GM12872 (cell line): ENCODE measurements around the gene MEGF8.

ENCODE experiments used
- TF ChIP-seq, protein P1 (sequence below): IDR thresholded peaks from 3 replicates; pipeline ENCODE4 v1.5.1; 2011; ENCODE audit warnings: low read depth, mild to moderate bottlenecking, low read length, moderate library complexity; ENCODE audit not compliant: insufficient read depth

The MEGF8 gene

DNA sequence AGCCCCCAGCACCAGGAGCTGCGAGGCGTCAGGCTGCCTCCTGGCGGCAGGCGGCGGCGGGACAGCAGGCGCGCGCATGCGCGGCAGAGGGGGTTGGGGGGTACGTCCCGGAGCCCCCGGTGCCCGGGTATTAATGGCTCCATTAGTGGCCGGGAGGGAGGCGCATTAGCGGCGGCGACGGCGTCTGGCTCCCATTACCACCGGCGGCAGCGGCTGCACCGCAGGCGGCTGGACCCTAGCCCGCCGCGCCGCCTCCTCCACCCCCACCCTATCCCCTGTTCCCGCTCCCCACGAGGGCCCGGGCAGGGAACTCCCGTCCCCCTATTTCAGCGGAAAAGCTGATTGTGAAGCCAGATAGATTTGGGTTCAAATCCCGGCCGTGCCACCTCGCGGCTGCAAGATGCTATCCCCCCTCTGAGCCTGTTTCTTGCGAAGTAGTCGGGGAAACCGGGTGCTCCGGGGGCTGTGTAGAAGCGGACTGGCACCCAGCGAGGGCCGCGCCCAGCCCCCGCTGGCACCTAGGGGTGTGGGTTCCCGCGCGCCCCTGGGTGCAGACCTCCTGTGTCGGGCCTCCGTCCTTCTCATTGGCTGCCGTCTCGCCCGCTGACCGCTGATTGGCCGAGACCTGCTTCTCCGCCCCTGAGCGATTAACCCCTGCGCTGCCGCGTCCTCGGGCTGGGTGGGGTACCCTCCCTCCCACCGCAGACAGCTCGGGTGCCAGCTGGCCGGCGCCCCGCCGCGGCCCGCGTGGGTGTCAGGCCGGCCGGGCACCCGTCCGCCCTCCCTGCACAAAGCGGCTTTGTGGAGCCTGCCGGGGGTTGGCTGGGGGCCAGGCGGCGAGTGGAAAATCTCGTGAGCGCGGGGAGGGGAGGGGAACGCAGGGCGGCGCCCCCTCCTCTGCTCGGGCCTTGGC is 45.3 kb upstream of the MEGF8 start:
- TF ChIP-seq, protein P1, sequence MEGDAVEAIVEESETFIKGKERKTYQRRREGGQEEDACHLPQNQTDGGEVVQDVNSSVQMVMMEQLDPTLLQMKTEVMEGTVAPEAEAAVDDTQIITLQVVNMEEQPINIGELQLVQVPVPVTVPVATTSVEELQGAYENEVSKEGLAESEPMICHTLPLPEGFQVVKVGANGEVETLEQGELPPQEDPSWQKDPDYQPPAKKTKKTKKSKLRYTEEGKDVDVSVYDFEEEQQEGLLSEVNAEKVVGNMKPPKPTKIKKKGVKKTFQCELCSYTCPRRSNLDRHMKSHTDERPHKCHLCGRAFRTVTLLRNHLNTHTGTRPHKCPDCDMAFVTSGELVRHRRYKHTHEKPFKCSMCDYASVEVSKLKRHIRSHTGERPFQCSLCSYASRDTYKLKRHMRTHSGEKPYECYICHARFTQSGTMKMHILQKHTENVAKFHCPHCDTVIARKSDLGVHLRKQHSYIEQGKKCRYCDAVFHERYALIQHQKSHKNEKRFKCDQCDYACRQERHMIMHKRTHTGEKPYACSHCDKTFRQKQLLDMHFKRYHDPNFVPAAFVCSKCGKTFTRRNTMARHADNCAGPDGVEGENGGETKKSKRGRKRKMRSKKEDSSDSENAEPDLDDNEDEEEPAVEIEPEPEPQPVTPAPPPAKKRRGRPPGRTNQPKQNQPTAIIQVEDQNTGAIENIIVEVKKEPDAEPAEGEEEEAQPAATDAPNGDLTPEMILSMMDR: peak; percentile 96

DNA sequence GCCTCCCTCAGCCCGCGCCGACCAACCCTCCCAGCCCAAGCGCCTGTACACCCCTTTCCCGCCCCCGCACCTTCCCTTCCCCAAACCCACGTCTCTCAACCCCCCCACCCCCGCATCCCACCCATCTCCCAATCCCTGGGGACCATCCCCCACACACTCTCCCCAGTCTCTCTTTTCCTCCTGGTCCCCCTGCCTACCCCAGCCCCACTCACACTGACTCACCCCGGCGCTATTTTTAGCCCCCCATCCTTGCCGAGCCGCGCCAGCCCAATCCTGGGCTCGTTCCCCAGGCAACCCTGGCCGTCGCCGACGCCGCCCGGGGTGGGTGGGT is 44.7 kb upstream of the MEGF8 start:
- TF ChIP-seq, protein P1: no peak

DNA sequence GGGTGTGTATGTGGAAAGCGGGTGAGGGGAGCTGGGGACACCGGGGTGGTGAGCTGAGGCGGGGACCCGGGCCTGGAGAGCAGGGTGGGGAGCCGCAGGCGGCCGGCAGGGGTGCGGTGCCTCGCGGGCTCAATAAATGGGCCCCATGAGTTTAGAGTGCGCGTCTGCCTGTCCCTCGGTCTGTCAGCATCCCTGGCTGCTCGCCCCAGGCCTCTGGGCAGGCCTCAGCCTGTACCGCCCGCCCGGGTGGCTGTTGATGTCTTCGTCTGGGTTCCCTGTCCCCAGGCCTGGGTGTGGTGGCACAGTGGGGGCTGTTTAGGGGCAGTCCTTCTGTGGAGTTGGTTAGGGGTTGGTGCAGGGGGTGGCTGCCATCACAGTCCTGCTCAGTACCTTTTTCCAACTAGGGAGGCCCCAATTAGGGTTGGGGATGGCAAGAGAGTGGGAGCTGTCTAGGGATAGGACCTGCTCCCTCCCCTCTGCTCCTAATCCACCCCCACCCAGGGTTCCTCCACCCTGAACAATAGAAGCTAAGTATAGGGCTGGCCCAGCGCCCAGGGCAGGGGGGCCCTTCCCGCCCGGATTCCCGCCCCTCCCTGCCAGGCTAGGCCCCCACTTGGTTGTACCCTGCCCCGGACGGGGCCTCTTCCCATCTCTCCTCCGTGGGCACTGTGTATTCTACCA is 44.1 kb upstream of the MEGF8 start:
- TF ChIP-seq, protein P1: no peak

DNA sequence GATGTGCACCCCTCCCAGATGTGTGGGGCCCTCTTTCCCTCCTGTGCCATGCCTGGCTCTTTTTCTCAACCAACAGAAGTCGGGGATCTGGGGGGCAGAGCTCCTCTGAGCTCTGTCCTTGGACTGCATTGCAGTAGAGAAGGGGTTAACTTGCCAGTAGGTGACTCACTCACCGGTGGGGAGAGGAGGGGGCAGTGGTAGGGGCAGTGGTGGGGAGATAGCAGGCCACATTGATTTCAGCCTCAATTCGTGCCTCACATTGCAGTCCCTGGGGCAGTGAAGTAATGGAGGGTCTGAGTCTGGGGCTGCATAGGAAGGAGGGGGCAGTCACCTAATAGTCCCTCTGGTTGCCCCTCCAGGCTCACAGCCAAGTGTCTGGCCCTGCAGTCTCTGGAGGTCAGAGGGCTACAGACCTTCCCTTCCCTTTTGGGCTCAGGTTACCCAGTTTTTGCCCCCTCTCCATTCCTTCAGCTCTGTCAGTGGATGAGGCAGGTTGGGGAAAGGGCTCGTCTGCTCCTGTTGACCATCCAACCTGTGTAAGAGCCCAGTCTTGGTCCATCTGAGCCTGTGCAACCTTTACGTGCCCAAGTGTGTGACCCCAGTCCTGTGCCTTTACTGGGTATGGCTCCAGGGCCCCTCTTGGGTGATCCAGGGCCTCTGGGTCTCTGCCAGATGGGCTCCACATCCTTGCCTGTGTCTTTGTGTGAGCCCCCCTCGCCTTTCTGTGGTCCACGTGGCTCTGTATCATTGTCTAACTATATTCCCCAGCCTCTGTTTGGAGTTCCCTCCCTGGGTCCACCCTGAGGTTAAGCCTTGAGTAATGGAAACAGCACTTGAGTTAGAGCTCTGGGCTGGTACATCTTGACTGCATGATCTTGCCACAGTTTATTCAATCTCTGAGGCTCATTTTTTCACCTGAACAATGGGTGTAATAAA is 43.3 kb upstream of the MEGF8 start:
- TF ChIP-seq, protein P1: no peak

DNA sequence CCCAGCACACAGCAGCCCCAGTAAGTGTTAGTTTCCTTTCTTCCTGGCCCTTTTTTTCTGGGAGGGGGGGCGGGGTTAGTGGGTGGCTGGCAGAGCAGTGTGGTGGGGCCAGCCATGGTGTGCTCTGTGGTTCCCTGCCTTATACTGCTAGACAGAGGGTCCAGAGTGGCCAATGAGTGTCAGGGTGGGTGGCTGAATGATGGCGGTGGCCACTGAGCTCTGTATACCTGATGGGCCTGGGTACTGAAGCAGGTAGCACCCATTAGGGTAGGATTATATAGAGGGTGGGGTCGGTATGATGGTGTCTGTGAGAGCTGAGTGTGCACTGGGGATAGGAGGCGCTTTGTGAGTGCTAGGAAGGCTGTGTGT is 42.6 kb upstream of the MEGF8 start:
- TF ChIP-seq, protein P1: no peak

DNA sequence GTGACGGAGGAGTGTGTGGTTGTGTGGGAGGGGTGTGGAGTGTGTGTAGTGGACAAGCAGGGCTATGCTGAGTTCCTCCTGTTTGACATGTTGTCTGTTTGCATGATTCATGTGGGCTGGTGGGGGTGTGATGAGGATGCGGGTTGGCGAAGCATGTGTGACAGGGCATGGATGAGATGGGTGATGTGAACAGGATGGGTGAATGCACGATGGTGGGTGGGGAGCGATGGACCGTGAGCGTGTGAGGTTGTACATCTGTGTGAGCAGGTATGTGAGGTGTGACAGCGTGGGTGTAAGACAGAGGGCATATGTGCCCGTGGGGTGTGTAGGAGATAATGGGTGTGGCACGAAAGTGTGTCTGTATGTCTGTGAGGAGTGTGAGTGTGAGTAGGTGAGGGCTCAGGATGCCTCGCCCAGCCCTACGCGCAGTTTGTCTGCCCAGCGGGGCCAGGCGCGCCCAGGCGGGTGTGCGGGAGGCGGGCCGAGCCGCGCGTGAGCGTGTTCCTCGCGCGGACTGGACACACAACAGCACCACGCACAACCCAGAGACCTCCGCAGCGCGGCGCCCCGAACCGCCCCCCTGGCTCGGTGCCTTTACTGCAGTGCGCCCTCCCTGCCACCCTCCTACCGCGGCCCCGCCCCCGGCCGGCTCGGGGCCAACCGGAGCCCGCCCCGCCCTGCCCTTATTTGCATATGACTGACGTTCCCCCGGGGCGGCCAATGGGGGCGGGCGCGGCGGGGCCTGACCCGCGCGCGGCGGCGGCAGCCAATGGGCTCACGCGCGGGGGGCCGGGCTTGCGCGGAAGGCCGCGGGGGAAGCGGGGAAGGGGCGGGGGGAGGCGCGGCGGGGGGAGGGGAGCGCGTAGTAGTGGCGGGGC is 42.0 kb upstream of the MEGF8 start:
- TF ChIP-seq, protein P1: 0 out of 3 replicates have a peak, but pooled peaks have one; percentile 10
